ENCODE results near the gene HSPA12B. TPM values are rescaled to one million over a fixed set of nuclear protein-coding genes. Genes with fewer than 3 reads are reported as not detected.
A peak's percentile ranks its signal among the peaks of the same experiment; 100 is the strongest.

HSPA12B gene
- total and polyA plus RNA-seq, 2 of the 13 experiments (the other 11 are each of a cell fraction or from before 2014, with no cell fraction given) = 0.01 TPM; not detected in 1

- TF ChIP-seq FOXC1 (CRISPR knock-in tag; IDR thresholded peaks at IDR 0.05; ENCODE audit: borderline replicate concordance) (peak; percentile 91), MTA3 (CRISPR knock-in tag; IDR thresholded peaks at IDR 0.05) (no peak), ARID5B (CRISPR knock-in tag; IDR thresholded peaks at IDR 0.05) (peak; percentile 26; the same call in 1 of the 2 replicates), CREB3 (CRISPR knock-in tag; IDR thresholded peaks at IDR 0.05) (no peak), RXRB (CRISPR knock-in tag; IDR thresholded peaks at IDR 0.05; ENCODE audit: borderline replicate concordance) (peak; percentile 37; the same call in 1 of the 2 replicates), NFKBIZ (CRISPR knock-in tag; IDR thresholded peaks at IDR 0.05) (no peak), LCORL (IDR thresholded peaks at IDR 0.05) (no peak), LCORL (CRISPR knock-in tag; IDR thresholded peaks at IDR 0.05) (peak; percentile 30; the same call in 1 of the 2 replicates), RAD21 (CRISPR knock-in tag; IDR thresholded peaks at IDR 0.05) (no peak), ZFP90 (CRISPR knock-in tag; IDR thresholded peaks at IDR 0.05; ENCODE audit: borderline replicate concordance) (peak; percentile 92; the same call in 1 of the 2 replicates), SAP130 (CRISPR knock-in tag; IDR thresholded peaks at IDR 0.05; ENCODE audit: low read depth) (peak; percentile 47; the same call in 1 of the 2 replicates), HNF1B (CRISPR knock-in tag; IDR thresholded peaks at IDR 0.05) (0 out of 2 replicates have a peak, but pooled peaks have one; percentile 15), CERS6 (CRISPR knock-in tag; IDR thresholded peaks at IDR 0.05) (peak; percentile 90), ZNF616 (CRISPR knock-in tag; IDR thresholded peaks at IDR 0.05; ENCODE audit: low read depth) (peak; percentile 83; the same call in 1 of the 2 replicates), ZNF580 (CRISPR knock-in tag; IDR thresholded peaks at IDR 0.05; ENCODE audit: borderline replicate concordance, low read depth) (peak; percentile 21; the same call in 1 of the 2 replicates), SMAD9 (CRISPR knock-in tag; IDR thresholded peaks at IDR 0.05) (no peak), ZNF570 (CRISPR knock-in tag; IDR thresholded peaks at IDR 0.05; ENCODE audit: borderline replicate concordance) (no peak), ZKSCAN1 (IDR thresholded peaks at IDR 0.05; ENCODE audit: low read length) (no peak), NCOA2 (CRISPR knock-in tag; IDR thresholded peaks at IDR 0.05) (peak; percentile 17; the same call in 1 of the 2 replicates), SOX5 (CRISPR knock-in tag; IDR thresholded peaks at IDR 0.05; ENCODE audit: borderline replicate concordance) (0 out of 2 replicates have a peak, but pooled peaks have one; percentile 25), HOXA9 (CRISPR knock-in tag; IDR thresholded peaks at IDR 0.05; ENCODE audit: borderline replicate concordance) (no peak), ZNF850 (CRISPR knock-in tag; conservative IDR thresholded peaks at IDR 0.05) (no peak)
Observed at GRCh38 chr20:3739054-3739925, 6.8 kb downstream of the HSPA12B start (continued).

Data from HepG2 (cell line).